ENCODE measurements around the gene FGF12.

Gene FGF12

DNA sequence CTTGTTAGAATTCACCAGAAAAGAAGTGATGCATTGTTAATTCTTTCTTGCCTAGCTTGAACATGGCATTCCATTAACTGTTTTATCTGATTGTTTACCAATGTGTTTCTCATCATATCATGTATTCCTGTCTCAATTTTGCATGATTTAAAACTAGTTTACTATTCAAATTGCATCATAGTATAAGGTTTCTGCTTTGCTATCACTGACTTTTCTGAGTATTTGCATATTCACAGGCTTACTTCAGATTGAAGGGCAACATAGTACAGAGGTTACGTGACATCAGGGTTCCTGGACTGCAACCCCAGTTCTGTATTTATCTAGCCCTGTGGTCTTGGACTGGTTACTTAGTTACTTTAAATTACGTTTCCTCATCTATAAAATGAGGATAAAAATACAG, 561.8 kb downstream of the FGF12 start:
- in situ Hi-C loops (cut with MboI; ENCODE audit: low pct_unique_long_range_greater_than_20kb, low sequenced_read_pairs, unreplicated experiment), result no loop called here
- TF ChIP-seq, protein P1, sequence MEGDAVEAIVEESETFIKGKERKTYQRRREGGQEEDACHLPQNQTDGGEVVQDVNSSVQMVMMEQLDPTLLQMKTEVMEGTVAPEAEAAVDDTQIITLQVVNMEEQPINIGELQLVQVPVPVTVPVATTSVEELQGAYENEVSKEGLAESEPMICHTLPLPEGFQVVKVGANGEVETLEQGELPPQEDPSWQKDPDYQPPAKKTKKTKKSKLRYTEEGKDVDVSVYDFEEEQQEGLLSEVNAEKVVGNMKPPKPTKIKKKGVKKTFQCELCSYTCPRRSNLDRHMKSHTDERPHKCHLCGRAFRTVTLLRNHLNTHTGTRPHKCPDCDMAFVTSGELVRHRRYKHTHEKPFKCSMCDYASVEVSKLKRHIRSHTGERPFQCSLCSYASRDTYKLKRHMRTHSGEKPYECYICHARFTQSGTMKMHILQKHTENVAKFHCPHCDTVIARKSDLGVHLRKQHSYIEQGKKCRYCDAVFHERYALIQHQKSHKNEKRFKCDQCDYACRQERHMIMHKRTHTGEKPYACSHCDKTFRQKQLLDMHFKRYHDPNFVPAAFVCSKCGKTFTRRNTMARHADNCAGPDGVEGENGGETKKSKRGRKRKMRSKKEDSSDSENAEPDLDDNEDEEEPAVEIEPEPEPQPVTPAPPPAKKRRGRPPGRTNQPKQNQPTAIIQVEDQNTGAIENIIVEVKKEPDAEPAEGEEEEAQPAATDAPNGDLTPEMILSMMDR (IDR thresholded peaks at IDR 0.05; ENCODE audit: extremely low read depth, insufficient read depth, missing control alignments), result no peak
- DNase-seq (ENCODE audit: low spot score), result no peak

DNA sequence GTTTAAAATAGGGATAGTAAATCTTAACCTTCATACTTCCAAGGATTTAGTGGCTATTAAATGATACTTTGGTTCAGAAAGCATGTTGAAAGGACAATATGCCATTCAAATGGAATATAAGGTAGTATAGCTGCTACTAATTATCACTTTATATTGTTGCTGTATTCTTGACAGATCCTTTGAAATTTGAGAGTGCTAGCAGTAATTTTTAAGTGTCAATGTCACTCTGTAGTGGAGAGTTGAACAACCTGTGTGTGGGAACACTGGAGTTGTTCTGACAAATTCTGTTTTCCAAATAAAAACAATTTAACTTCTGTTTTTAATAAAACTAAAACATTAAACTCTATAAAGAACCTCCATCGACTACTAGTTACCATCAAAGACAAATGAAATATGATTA, 565.7 kb downstream of the FGF12 start:
- TF ChIP-seq, protein P1 (IDR thresholded peaks at IDR 0.05; ENCODE audit: extremely low read depth, insufficient read depth, missing control alignments), result no peak
- no peak for DNase-seq (ENCODE audit: low spot score)
- in situ Hi-C loops (cut with MboI; ENCODE audit: low pct_unique_long_range_greater_than_20kb, low sequenced_read_pairs, unreplicated experiment), result no loop called here

- TF ChIP-seq, protein P1 (IDR thresholded peaks at IDR 0.05; ENCODE audit: extremely low read depth, insufficient read depth, missing control alignments), result no peak
- in situ Hi-C loops (cut with MboI; ENCODE audit: low pct_unique_long_range_greater_than_20kb, low sequenced_read_pairs, unreplicated experiment), result no loop called here
- DNase-seq (ENCODE audit: low spot score), result no peak
These were observed 571.0 kb downstream of the FGF12 start for GRCh38 chr3:192156382-192156781.

- in situ Hi-C loops (cut with MboI; ENCODE audit: low pct_unique_long_range_greater_than_20kb, low sequenced_read_pairs, unreplicated experiment), result no loop called here
- no peak for DNase-seq (ENCODE audit: low spot score)
- TF ChIP-seq, protein P1 (IDR thresholded peaks at IDR 0.05; ENCODE audit: extremely low read depth, insufficient read depth, missing control alignments), result no peak
These were observed 572.1 kb downstream of the FGF12 start for GRCh38 chr3:192155194-192155593.

DNA sequence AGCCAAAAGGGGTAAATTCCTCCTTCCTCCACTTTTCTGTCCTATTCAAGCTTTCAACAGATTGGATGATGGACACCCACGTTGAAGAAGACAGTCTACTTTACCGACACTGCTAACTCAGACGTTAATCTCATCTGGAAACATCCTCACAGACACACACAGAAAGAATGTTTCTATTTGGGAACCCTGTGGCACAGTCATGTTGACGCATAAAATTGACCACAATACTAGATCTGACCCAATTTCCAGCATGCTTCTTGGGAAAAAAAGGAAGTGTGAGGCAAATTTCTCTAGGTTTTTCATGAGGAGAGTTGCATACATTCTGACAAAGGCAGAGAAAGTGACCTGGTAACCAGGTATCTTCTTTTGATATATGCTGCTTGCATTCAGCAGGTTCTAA, 594.1 kb downstream of the FGF12 start:
- in situ Hi-C loops (cut with MboI; ENCODE audit: low pct_unique_long_range_greater_than_20kb, low sequenced_read_pairs, unreplicated experiment), result no loop called here
- TF ChIP-seq, protein P1 (IDR thresholded peaks at IDR 0.05; ENCODE audit: extremely low read depth, insufficient read depth, missing control alignments), result no peak

GRCh38 chr3:192130534-192131132, 596.7 kb downstream of the FGF12 start:
- in situ Hi-C loops (cut with MboI; ENCODE audit: low pct_unique_long_range_greater_than_20kb, low sequenced_read_pairs, unreplicated experiment), result no loop called here
- TF ChIP-seq, protein P1 (IDR thresholded peaks at IDR 0.05; ENCODE audit: extremely low read depth, insufficient read depth, missing control alignments), result peak; percentile 56
- DNase-seq (ENCODE audit: low spot score), result peak; percentile 18

More for the DNA sequence above, 594.1 kb downstream of the FGF12 start:
- DNase-seq (ENCODE audit: low spot score), result no peak

Measured in GM13977 (cell line).